Neuron (in vitro differentiated cells): ENCODE results near the gene ATP11A.

Experiments used
- H2AFZ ChIP-seq: one replicate; pipeline ENCODE4 v1.6.1; 2013; ENCODE audit warnings: low read depth, mild to moderate bottlenecking, inconsistent platforms, low read length, moderate library complexity
- H3K27me3 ChIP-seq: one replicate; pipeline ENCODE4 v1.6.1; 2013; ENCODE audit warnings: low read length; ENCODE audit not compliant: insufficient read depth
- H3K36me3 ChIP-seq: one replicate; pipeline ENCODE4 v1.6.1; 2013; ENCODE audit warnings: low read length; ENCODE audit not compliant: insufficient read depth
- H3K4me1 ChIP-seq: one replicate; pipeline ENCODE4 v1.6.1; 2013; ENCODE audit warnings: low read length; ENCODE audit not compliant: insufficient read depth
- H3K4me3 ChIP-seq: 2 replicates; pipeline ENCODE4 v1.5.1; 2013; ENCODE audit warnings: mild to moderate bottlenecking, low read length, moderate library complexity
- H3K9me3 ChIP-seq: one replicate; pipeline ENCODE4 v1.6.1; 2013; ENCODE audit warnings: low read length

ATP11A gene

DNA sequence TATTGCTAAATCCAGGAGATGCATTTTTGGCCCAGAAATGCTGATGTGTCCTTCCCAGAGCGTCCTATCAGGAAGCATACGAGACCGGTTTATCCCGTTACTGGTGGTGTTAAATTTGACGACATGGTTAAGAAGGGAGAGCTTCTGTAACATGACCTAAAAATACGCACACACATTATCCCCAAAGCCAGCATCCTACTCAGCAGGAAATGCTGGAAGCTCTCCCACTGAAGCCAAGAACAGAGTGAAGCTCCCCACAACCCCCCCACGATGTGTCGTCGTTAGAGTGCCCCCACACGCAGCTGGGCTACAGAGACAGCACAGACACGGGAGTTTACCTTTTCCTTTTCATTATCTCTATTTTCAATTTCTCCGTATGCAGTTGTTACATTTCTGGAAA is 234.1 kb downstream of the ATP11A start:
- H3K27me3 ChIP-seq = no peaks in the 10 kb centered on the region
- no peaks in the 10 kb centered on the region for H3K4me1 ChIP-seq
- no peaks in the 10 kb centered on the region for H3K36me3 ChIP-seq
- H2AFZ ChIP-seq = no peak overlapping the region
- no peak overlapping the region for H3K4me3 ChIP-seq
- H3K9me3 ChIP-seq = no peaks in the 10 kb centered on the region

DNA sequence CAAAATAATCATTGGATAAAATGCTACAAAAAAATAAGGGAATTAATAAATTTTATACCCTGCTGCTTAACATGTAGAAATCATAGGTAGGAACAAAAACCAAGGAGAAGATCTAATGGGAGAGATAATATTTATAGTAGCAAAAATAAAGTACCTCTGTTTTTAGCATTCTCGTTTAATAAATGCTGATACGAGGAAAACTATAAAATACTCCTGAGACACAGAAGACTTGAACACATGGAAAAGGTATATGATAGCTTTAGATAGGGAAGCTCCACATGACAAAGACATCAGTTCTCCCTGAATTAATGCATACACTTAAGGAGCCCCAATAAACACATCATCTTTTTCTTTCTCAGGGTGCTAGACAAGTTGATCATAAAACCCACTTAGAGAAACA is 234.5 kb downstream of the ATP11A start:
- no peak overlapping the region for H2AFZ ChIP-seq
- H3K4me1 ChIP-seq = no peaks in the 10 kb centered on the region
- no peak overlapping the region for H3K4me3 ChIP-seq
- no peaks in the 10 kb centered on the region for H3K27me3 ChIP-seq
- H3K36me3 ChIP-seq = no peaks in the 10 kb centered on the region
- no peaks in the 10 kb centered on the region for H3K9me3 ChIP-seq

DNA sequence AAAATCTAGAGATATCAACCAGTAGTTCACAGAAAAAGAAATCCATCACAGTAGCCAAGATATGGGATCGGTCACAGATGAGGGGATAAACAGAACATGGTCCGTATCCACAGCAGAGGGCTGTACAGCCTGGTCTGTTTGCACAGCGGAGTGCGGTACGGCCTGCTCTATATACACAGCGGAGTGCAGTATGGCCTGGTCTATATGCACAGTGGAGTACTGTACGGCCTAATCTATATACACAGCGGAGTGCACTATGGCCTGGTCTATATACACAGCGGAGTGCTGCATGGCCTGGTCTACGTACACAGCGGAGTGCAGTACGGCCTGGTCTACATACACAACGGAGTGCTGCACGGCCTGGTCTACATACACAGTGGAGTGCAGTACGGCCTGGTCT is 236.2 kb downstream of the ATP11A start:
- Histone ChIP-seq H3K36me3 (no peaks in the 10 kb centered on the region), H3K4me1 (no peaks in the 10 kb centered on the region), H2AFZ (no peak overlapping the region), H3K27me3 (no peaks in the 10 kb centered on the region), H3K9me3 (no peaks in the 10 kb centered on the region), H3K4me3 (no peak overlapping the region)

GRCh38 chr13:112926993-112927392 is 237.2 kb downstream of the ATP11A start:
- Histone ChIP-seq H2AFZ (no peak overlapping the region), H3K4me3 (no peak overlapping the region), H3K27me3 (no peaks in the 10 kb centered on the region)

GRCh38 chr13:112928020-112928971 is 238.5 kb downstream of the ATP11A start:
- Histone ChIP-seq H3K4me3 (no peak overlapping the region), H2AFZ (no peak overlapping the region), H3K36me3 (no peaks in the 10 kb centered on the region), H3K27me3 (no peaks in the 10 kb centered on the region), H3K4me1 (no peaks in the 10 kb centered on the region), H3K9me3 (no peaks in the 10 kb centered on the region)

More at GRCh38 chr13:112926993-112927392, 237.2 kb downstream of the ATP11A start:
- H3K9me3 ChIP-seq = no peaks in the 10 kb centered on the region
- H3K36me3 ChIP-seq = no peaks in the 10 kb centered on the region
- H3K4me1 ChIP-seq = no peaks in the 10 kb centered on the region

DNA sequence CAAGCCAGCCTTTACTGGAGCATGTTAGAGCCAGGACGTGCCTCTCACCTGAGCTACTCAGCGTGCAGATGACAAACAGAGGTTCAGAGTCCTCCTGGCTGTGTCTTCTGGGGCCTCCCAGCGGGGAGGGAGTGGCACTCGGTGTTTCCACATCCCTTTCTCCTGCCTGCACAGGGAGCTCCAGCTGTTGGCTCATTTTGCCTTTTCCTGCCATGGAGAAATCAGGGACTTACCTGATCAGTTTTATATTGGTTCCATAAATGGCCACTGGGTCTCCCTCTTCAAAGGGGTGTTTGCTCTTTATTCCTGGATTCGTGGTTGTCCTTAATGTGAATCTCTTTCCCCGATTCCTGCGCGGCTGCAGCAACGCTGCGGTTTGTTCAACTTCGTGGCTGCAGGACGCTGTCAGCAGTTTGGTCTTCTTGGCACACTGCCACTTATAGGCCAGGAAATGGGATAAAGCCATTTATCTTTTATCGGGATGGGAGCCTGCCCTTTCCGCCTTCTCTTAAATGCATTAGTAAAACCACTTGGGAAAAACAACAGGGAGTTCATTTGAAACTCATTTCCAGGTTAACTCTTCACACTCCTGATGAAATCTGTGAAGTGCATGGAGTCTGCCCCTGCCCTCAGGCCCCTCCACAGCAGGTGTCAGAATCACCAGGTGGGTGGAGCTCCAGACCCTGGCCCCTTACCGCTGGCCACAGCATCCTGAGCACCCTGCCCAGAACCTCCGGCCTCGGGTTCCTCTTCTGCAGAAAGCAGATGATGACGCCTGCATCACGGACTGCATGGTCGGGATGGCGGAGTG is 239.3 kb downstream of the ATP11A start:
- Histone ChIP-seq H3K9me3 (no peaks in the 10 kb centered on the region), H3K4me3 (no peak overlapping the region), H3K36me3 (no peaks in the 10 kb centered on the region), H2AFZ (no peak overlapping the region), H3K4me1 (no peaks in the 10 kb centered on the region), H3K27me3 (no peaks in the 10 kb centered on the region)

DNA sequence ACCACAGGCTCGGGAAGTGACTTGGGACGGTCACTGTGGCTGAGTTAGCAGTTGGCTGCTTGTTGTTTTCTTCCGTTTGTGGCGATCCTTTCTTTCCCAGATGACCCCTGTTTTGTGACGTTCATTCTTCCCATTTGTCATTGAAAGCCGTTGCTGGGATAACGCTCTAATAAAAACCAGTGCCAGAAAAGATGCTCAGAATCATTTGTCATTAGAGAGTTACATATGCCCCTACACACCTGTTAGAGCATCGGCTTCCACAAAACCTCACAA is 239.9 kb downstream of the ATP11A start:
- H3K4me3 ChIP-seq = no peak overlapping the region
- no peaks in the 10 kb centered on the region for H3K36me3 ChIP-seq
- H3K9me3 ChIP-seq = no peaks in the 10 kb centered on the region
- no peaks in the 10 kb centered on the region for H3K27me3 ChIP-seq
- no peaks in the 10 kb centered on the region for H3K4me1 ChIP-seq
- H2AFZ ChIP-seq = no peak overlapping the region

GRCh38 chr13:112930192-112930591 is 240.4 kb downstream of the ATP11A start:
- H3K9me3 ChIP-seq = no peaks in the 10 kb centered on the region

GRCh38 chr13:112931028-112931934 is 241.4 kb downstream of the ATP11A start:
- no peaks in the 10 kb centered on the region for H3K9me3 ChIP-seq
- no peak overlapping the region for H3K4me3 ChIP-seq
- H3K27me3 ChIP-seq = no peaks in the 10 kb centered on the region
- H2AFZ ChIP-seq = no peak overlapping the region
- no peaks in the 10 kb centered on the region for H3K36me3 ChIP-seq
- no peaks in the 10 kb centered on the region for H3K4me1 ChIP-seq

More at GRCh38 chr13:112930192-112930591, 240.4 kb downstream of the ATP11A start:
- Histone ChIP-seq H3K4me1 (no peaks in the 10 kb centered on the region), H3K27me3 (no peaks in the 10 kb centered on the region), H3K4me3 (no peak overlapping the region), H3K36me3 (no peaks in the 10 kb centered on the region), H2AFZ (no peak overlapping the region)

- no peaks in the 10 kb centered on the region for H3K27me3 ChIP-seq
- no peaks in the 10 kb centered on the region for H3K4me1 ChIP-seq
- no peak overlapping the region for H2AFZ ChIP-seq
- no peaks in the 10 kb centered on the region for H3K9me3 ChIP-seq
- no peak overlapping the region for H3K4me3 ChIP-seq
- H3K36me3 ChIP-seq = no peaks in the 10 kb centered on the region
These were observed 243.1 kb downstream of the ATP11A start for GRCh38 chr13:112932971-112933370.

GRCh38 chr13:112933649-112934048 is 243.8 kb downstream of the ATP11A start:
- Histone ChIP-seq H3K4me1 (no peaks in the 10 kb centered on the region), H3K4me3 (no peak overlapping the region), H3K27me3 (no peaks in the 10 kb centered on the region), H3K36me3 (no peaks in the 10 kb centered on the region), H2AFZ (no peak overlapping the region), H3K9me3 (no peaks in the 10 kb centered on the region)

GRCh38 chr13:112934078-112934477 is 244.2 kb downstream of the ATP11A start:
- Histone ChIP-seq H3K4me1 (no peaks in the 10 kb centered on the region), H3K4me3 (no peak overlapping the region), H3K27me3 (no peaks in the 10 kb centered on the region), H2AFZ (no peak overlapping the region), H3K36me3 (no peaks in the 10 kb centered on the region), H3K9me3 (no peaks in the 10 kb centered on the region)
